Stimulated activated CD4-positive, alpha-beta T cell treated with anti-CD3 and anti-CD28 coated beads, Interleukin-4, amount 100 ng/mL, for 48 hours (primary cell): Measurements from ENCODE around the gene NDFIP1.
"Not testable (repeated sequence)": the region's sequence is repeated elsewhere in the genome, so short reads cannot be mapped to it uniquely, and the experiment has no call there.

Experiments
- DNase-seq, 2 donors: peaks; one replicate each; pipeline ENCODE4 v3.0.0-alpha.2; 2020; ENCODE audit warnings: low read depth in 2 of 2

NDFIP1 gene

DNA sequence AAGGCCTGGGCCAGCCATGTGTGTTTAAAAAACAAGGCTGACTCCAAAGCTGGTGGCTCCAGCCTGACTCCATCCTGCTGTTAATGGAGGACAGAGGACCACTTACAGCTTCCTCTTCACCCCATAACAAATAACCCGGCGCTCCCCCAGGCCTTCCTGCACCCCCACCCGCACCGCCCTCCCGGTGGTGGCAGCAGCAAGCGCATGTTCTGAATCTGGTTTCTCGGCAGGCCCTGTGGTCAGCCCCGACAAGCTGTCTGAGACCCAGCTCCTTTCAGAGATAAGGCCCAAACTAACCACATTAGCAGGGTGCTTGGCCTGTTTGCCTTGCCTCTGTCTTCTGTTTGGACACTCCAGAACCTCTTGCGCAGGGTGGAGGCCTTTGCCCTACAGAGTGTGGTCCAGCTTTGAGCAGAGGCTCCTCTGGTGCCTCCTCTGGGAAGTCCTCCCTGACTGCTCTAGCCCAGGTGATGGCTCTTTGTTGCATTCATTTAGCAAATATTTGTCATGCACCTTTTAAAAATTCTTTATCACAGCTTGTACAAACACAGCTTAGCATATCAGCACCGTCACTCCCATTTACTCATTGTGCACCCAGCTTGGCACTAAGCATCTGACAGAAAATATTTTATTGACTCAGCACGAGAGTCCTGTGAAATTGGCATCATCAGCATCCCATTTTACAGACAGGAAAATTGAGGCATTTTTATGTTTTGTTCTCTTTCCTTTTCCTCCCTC, 78.4 kb downstream of the NDFIP1 start:
- no peak for DNase-seq

DNA sequence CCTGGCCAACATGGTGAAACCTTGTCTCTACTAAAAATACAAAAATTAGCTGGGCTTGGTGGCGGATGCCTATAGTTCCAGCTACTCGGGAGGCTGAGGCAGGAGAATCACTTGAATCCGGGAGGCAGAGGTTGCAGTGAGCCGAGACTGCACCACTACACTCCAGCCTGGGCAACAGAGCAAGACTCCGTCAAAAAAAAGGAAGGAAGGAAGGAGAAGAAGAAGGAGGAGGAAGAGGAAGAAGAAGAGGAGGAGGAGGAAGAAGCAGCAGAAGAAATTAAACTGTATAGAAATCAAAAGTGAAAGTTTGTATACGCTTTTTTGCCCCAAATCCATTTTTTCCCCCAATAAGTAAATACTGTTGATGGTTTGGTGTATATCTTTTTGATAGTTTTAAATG, 80.1 kb downstream of the NDFIP1 start:
- not testable (repeated sequence) for DNase-seq

DNA sequence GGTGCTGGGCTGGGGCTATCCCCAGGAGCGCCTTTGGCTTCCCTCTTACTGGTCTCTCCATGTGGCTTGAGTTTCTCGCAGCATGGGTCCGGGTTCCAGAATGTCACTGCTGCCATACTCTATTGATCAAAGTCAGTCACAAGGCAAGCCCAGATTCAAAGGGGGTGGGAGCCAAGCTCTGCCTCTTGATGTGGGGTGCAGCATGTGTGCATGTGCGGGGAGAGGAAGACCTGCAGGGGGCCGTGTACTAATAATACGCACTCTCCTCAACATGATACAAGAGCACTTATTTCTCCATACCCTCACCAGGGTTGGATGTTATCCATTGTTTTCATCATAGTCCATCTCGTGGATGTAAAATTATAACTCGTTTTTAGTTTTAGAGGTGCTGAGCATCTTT, 81.2 kb downstream of the NDFIP1 start:
- no peak for DNase-seq

GRCh38 chr5:142191776-142192175, 83.2 kb downstream of the NDFIP1 start:
- no peak for DNase-seq

GRCh38 chr5:142192286-142193113, 83.9 kb downstream of the NDFIP1 start:
- DNase-seq, result no peak

- DNase-seq, result no peak
Observed at GRCh38 chr5:142193114-142193428, 84.5 kb downstream of the NDFIP1 start.

- no peak for DNase-seq
Observed at GRCh38 chr5:142197098-142197497, 88.5 kb downstream of the NDFIP1 start.

- no peak for DNase-seq
Observed at GRCh38 chr5:142197781-142198180, 89.2 kb downstream of the NDFIP1 start.

DNA sequence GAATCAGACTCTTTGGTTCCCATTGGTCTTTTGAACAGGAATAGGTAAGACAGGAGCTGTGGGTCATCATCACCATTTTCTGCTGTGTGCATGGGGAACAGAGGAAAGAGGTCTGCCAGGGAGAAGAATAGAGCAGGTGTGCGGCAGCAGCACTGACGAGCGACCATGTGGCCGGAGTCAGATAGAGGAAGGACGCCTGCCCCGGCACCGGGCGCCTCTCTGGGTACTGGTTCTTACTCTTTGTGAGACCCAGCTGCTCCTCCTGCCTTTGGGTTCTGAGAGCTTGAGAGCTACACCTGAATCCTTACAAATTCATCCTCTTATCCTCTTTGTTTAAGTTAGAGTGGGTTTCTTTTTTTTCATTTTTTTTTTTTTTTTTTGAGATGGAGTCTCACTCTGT, 90.8 kb downstream of the NDFIP1 start:
- no peak for DNase-seq

- no peak for DNase-seq
Observed at GRCh38 chr5:142200387-142200786, 91.8 kb downstream of the NDFIP1 start.

- no peak for DNase-seq
Observed at GRCh38 chr5:142201471-142201887, 92.9 kb downstream of the NDFIP1 start.

- no peak for DNase-seq
Observed at GRCh38 chr5:142202282-142202681, 93.7 kb downstream of the NDFIP1 start.
